Skeletal muscle tissue (tissue), 4 donors: ENCODE measurements around the gene EPSTI1. TPM values are rescaled to one million over a fixed set of nuclear protein-coding genes. Genes with fewer than 3 reads are reported as not detected.

Experiments
- H3K27ac ChIP-seq: one replicate; pipeline ENCODE4 v1.7.0; 2013; ENCODE audit warnings: mild to moderate bottlenecking, low read depth, low read length, inconsistent platforms
- H3K27me3 ChIP-seq, 3 donors: one replicate each; pipeline ENCODE4 v1.7.0; 2013; ENCODE audit warnings: low read length in 3 of 3; ENCODE audit not compliant: control insufficient read depth in 3 of 3, insufficient read depth in 3 of 3
- H3K36me3 ChIP-seq, 3 donors: one replicate each; pipeline ENCODE4 v1.7.0; 2013; ENCODE audit warnings: low read length in 3 of 3; ENCODE audit not compliant: control insufficient read depth in 3 of 3, insufficient read depth in 3 of 3
- H3K4me1 ChIP-seq, 3 donors: one replicate each; pipeline ENCODE4 v1.7.0; 2013; ENCODE audit warnings: low read length in 3 of 3, mild to moderate bottlenecking in 3 of 3; ENCODE audit not compliant: control insufficient read depth in 3 of 3, insufficient read depth in 3 of 3
- H3K4me3 ChIP-seq, 3 donors: one replicate each; pipeline ENCODE4 v1.7.0; 2013; ENCODE audit warnings: low read length in 3 of 3
- H3K9ac ChIP-seq, 3 donors: one replicate each; pipeline ENCODE4 v1.7.0; 2013; ENCODE audit warnings: low read length in 3 of 3, mild to moderate bottlenecking in 3 of 3, moderate library complexity in 2 of 3, low read depth in 1 of 3
- H3K9me3 ChIP-seq, 3 donors: one replicate each; pipeline ENCODE4 v1.7.0; 2013; ENCODE audit warnings: low read length in 3 of 3; ENCODE audit not compliant: control insufficient read depth in 3 of 3
- total RNA-seq: library from RNA; depleted of rRNA; stranded (reverse); fragments of >200 nt; gene quantifications from one replicate; pipeline ENCODE4 v1.2.3, GENCODE V29; 2014
- donor health status: Osteomylitis.

The EPSTI1 gene
- total RNA-seq, 1 donor from 2014 or later, result 1.6 TPM

DNA sequence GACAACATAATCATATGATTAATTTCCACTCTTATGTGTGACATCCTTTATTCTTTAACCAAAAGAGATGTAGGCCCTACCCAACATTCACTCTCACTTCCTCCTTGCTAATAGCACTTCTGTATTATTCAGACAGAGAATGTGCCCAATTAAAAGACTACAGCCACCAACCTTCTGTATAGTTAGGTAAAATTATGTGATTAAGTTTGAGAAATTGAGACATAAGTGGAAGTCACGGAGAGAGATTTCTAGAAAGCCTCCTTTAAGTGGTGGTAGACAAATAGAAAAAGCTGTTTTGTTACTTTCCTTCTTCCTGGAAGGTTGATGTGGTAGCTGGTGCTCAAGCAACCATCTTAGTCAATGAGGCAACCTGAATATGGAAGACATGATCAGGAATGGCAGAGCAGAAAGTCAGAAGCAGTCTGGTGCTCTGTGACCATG, 14.8 kb downstream of the EPSTI1 start:
- Histone ChIP-seq H3K9me3 (no peaks in the 10 kb centered on the region), H3K36me3 (no peaks in the 10 kb centered on the region), H3K27ac (no peak overlapping the region), H3K4me3 (no peak overlapping the region), H3K4me1 (no peaks in the 10 kb centered on the region), H3K9ac (no peak overlapping the region), H3K27me3 (no peaks in the 10 kb centered on the region)

DNA sequence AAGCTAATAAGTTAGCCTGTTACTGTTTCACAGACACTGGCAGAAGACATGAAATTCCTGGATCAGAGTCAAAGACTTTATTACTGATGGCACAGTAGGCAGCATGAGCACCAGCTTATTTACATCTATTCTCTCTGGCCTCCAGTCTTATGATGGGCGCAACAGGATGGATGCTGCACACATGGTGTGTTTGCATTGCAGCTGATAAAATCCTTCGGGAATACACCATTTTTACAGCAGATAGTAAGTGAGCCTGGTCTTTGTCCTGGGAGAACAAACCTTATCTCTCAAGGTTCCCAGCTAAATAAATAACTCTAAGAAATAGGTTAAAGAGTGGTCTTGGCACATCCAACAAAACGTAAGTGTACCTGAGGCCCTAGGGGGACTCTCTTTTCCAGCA, 16.0 kb downstream of the EPSTI1 start:
- H3K4me1 ChIP-seq, result no peaks in the 10 kb centered on the region
- H3K4me3 ChIP-seq, result no peak overlapping the region
- H3K27me3 ChIP-seq, result no peaks in the 10 kb centered on the region
- no peaks in the 10 kb centered on the region for H3K36me3 ChIP-seq
- H3K9ac ChIP-seq, result no peak overlapping the region
- H3K9me3 ChIP-seq, result no peaks in the 10 kb centered on the region
- no peak overlapping the region for H3K27ac ChIP-seq

DNA sequence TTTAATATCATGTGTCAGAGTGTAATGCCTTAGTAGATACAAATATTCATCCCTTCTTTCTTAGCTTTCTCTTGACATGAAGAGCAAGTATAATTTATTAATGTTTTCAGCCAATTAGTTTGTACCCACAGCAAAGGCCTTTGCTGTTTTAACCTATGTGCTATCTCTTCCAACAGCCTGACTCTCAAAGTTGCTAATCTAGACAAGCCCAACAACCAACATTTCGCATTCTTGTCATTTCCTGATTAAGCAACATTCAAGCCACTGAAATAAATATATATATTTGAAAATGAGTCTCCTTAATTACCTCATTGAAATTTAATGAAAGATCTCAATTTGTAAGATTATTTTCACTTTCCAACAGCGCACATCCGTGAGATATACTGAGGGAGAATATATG, 18.5 kb downstream of the EPSTI1 start:
- Histone ChIP-seq H3K9ac (no peak overlapping the region), H3K4me1 (no peaks in the 10 kb centered on the region), H3K27me3 (no peaks in the 10 kb centered on the region), H3K4me3 (no peak overlapping the region), H3K36me3 (no peaks in the 10 kb centered on the region), H3K9me3 (no peaks in the 10 kb centered on the region), H3K27ac (no peak overlapping the region)

DNA sequence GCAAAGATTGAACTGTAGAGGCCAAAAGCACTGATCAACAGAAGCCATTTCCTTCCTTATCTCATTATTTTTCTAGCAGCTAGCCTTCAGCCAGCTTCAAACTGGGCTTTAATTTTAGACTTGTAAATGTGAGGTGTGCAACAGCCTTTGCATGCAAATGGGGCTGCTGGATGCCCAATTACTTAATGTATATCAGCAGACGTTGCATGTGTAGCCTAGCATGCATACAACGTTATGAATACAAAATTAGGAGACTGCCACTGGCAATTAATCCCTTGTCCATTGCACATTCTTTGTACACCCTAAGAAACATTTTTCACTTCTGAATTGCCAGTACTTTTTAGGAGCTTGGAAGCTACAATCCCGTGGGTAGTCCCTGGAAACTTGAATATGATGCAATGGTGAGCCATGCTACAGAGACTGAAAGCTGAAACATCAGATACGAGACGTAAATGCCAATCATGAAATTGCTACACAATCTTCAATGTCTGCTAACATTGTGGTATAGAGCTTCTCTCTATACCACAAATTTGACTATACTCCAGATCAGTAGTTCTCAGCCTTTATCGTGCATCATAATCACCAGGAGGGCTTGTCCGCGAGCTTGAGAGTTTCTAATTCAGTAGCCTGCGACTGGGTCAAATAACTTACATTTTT, 20.2 kb downstream of the EPSTI1 start:
- Histone ChIP-seq H3K36me3 (no peaks in the 10 kb centered on the region), H3K4me1 (no peaks in the 10 kb centered on the region), H3K9me3 (no peaks in the 10 kb centered on the region), H3K9ac (no peak overlapping the region), H3K27me3 (no peaks in the 10 kb centered on the region), H3K4me3 (no peak overlapping the region), H3K27ac (no peak overlapping the region)

DNA sequence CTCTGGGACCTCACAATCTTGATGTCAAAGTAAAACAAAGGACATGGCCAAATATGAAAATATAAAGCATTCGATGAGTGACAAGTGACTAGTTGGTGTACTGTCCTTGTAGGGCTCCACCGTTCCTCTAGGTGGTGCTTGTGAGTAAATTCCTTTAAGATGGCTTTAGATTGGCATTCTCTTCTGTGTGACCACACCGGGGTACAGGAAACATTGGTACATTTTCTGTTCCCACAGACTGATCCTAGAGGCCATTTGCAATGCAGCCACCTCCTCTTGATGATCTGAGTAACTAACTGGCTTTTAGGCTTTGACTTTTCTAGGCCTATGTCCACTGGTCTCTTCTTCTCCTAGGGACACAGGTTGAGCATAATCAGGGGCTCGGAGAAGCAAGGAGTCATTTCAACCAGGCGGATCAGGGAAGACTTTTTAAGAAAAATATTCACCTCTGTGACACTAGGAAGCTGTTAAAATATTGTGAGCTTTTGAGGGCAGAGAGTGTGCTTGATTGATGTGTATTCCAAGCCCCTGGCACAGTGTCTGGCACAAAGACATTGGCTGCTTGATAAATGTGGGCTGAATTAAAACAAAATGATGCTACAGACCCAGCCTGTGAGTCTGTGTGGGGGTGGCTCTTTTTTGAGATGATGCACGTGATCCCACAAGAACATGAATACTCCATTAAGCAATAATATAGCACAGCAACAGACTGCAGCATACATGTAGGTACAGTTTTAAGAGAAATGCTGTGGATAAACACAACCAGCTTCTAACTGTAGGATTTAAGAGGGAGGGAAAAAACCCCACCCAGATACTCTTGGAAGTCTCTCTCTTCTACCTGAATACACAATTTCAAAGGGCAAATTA, 21.0 kb downstream of the EPSTI1 start:
- no peak overlapping the region for H3K4me3 ChIP-seq
- no peaks in the 10 kb centered on the region for H3K9me3 ChIP-seq
- no peaks in the 10 kb centered on the region for H3K36me3 ChIP-seq
- no peaks in the 10 kb centered on the region for H3K27me3 ChIP-seq
- H3K4me1 ChIP-seq, result no peaks in the 10 kb centered on the region
- no peak overlapping the region for H3K9ac ChIP-seq
- H3K27ac ChIP-seq, result no peak overlapping the region

DNA sequence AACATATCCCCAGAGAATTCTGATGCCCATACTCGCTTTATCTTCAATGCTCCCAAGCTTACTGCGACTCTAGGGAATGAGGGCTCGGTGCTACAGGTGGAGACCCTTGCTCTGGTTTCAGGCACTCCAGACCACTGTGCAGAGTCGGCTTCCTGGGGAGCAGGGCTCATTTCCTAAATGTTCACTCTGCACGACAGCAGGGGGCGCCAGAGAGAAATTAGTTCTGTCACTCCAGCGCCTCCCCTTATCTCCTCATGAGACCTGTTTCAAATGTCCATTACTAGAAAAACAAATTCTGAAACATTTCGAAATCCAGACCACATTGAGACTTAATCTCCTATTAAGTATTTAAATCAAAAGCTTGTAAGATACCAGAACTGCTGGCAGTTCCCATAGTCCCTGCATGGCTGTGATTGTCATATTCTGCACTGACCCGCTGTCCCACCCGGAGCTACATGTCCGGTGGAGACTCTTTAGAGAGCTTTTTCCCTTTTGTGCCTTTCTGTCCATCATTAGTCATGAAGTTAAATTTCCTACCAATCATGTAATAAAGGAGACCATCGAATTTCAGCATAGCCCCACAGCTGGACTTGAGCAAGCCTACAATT, 22.4 kb downstream of the EPSTI1 start:
- H3K27me3 ChIP-seq, result no peaks in the 10 kb centered on the region
- H3K4me1 ChIP-seq, result no peaks in the 10 kb centered on the region

DNA sequence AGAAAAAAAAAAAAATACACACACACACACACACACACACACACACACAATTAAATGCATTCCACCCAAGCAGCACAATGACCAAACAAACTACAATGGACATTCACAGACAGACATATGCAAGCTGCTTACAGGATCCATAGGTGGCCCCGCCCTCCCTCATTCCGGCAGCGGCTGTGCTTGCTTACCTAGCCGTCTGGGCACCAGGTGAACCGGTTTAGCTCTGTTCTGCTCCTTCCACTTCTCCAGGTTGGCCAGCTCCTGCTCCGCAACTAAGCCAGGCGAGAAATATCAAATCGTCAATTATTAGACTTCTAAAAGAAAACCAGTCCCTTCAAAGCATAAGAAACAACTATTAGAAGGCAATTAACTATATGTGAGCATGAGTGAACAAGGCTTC, 23.1 kb downstream of the EPSTI1 start:
- no peaks in the 10 kb centered on the region for H3K9me3 ChIP-seq

More for the DNA sequence above, 22.4 kb downstream of the EPSTI1 start:
- Histone ChIP-seq H3K27ac (no peak overlapping the region), H3K9ac (no peak overlapping the region), H3K36me3 (no peaks in the 10 kb centered on the region), H3K9me3 (no peaks in the 10 kb centered on the region), H3K4me3 (no peak overlapping the region)

DNA sequence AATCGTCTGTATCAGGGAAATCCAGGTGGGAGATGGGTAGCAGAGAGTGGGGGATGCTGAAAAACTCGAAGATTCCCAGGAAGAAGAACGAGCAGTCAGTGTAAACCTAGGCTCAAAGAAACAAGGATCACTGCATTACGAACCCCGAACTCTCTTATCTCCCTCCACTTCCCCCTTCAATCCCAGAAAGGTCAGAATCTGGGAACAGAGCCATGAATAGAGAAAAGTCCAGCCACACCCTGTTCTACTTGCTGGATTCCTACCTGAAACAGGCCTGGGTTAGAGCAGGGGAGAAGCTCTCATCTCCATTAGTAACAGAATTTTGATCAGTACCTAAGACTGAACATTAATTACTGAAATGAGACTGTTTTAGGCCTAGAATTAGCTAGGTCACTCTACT, 24.4 kb downstream of the EPSTI1 start:
- no peak overlapping the region for H3K4me3 ChIP-seq
- no peak overlapping the region for H3K27ac ChIP-seq
- no peaks in the 10 kb centered on the region for H3K36me3 ChIP-seq
- H3K9ac ChIP-seq, result no peak overlapping the region
- no peaks in the 10 kb centered on the region for H3K4me1 ChIP-seq
- no peaks in the 10 kb centered on the region for H3K9me3 ChIP-seq
- no peaks in the 10 kb centered on the region for H3K27me3 ChIP-seq

More for the DNA sequence above, 23.1 kb downstream of the EPSTI1 start:
- no peaks in the 10 kb centered on the region for H3K4me1 ChIP-seq
- no peaks in the 10 kb centered on the region for H3K36me3 ChIP-seq
- no peak overlapping the region for H3K27ac ChIP-seq
- no peaks in the 10 kb centered on the region for H3K27me3 ChIP-seq
- no peak overlapping the region for H3K4me3 ChIP-seq
- no peak overlapping the region for H3K9ac ChIP-seq

DNA sequence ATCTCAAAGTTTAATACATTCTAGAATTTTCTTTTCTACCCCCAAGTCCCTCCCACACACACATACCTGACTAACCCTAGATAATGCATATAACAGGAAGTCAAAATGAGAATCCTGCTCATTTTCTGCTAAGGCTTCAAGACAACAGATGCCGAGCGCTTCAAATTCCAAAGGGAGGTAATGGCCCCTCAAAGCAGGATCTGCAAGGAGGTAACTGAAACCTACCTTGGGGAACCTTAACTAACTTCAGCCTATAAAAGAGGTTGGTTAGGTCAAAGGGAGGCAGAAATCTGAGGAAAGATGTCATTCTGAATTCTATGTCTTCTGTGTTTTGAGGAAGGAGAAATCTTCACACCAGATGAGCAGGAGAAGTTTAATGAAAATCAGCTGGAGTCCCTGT, 26.8 kb downstream of the EPSTI1 start:
- H3K27ac ChIP-seq, result no peak overlapping the region
- no peak overlapping the region for H3K4me3 ChIP-seq
- H3K4me1 ChIP-seq, result no peaks in the 10 kb centered on the region
- H3K27me3 ChIP-seq, result no peaks in the 10 kb centered on the region
- peaks cover 0 to 3% (median 0%) of the 10 kb centered on the region in 3 donors for H3K36me3 ChIP-seq
- H3K9me3 ChIP-seq, result no peaks in the 10 kb centered on the region
- H3K9ac ChIP-seq, result no peak overlapping the region

DNA sequence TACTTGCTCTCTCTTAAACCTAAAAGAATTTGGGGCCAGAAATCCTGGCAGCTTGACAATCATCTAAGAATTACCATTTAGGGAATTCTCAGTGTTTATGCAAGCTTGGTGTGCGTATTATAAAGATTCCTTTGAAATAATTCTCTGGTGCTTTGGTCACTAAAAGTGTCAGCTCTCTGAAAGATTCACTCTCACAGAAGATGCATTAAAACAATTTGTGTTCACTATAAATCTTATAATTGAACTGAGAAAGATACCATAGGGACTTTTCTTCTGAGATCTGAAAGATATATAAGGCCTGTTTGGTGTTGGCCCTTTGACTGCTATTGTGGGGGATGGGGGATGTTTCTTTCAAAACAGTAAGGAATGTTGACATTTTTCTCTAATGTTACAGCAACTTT, 27.3 kb downstream of the EPSTI1 start:
- Histone ChIP-seq H3K9me3 (no peaks in the 10 kb centered on the region), H3K9ac (no peak overlapping the region), H3K4me1 (no peaks in the 10 kb centered on the region), H3K36me3 (peaks cover 0 to 3% (median 0%) of the 10 kb centered on the region in 3 donors), H3K27ac (no peak overlapping the region), H3K4me3 (no peak overlapping the region), H3K27me3 (no peaks in the 10 kb centered on the region)
